Cardiac muscle cell (in vitro differentiated cells and primary cell): ENCODE data around the gene ADK. TPM values are rescaled to one million over a fixed set of nuclear protein-coding genes. Genes with fewer than 3 reads are reported as not detected.
"Not testable (repeated sequence)": the region's sequence is repeated elsewhere in the genome, so short reads cannot be mapped to it uniquely, and the experiment has no call there.

Experiments used
- DNase-seq, 2 donors: peaks; one replicate each; pipeline versions ENCODE4 v3.0.0 to v3.0.0-alpha.2; 2010 to 2017; ENCODE audit warnings: low read depth in 1 of 2, low spot score in 1 of 2
- H3K27ac ChIP-seq: fragments of 200-600 bp; sonication (generic); 2 replicates; pipeline ENCODE4 v1.5.1; 2016
- H3K27me3 ChIP-seq: fragments of 200-600 bp; sonication (generic); 2 replicates; pipeline ENCODE4 v1.6.0; 2016; ENCODE audit warnings: control low read depth
- H3K36me3 ChIP-seq: fragments of 200-600 bp; sonication (generic); 2 replicates; pipeline ENCODE4 v1.5.1; 2016; ENCODE audit warnings: control low read depth
- H3K4me1 ChIP-seq: fragments of 200-600 bp; sonication (generic); 2 replicates; pipeline ENCODE4 v1.8.1; 2017; ENCODE audit warnings: low read depth, mild to moderate bottlenecking, mixed run types
- H3K4me3 ChIP-seq: fragments of 200-600 bp; sonication (generic); 2 replicates; pipeline ENCODE4 v1.5.1; 2016; ENCODE audit warnings: mild to moderate bottlenecking
- H3K9me3 ChIP-seq: fragments of 200-600 bp; sonication (generic); 2 replicates; pipeline ENCODE4 v1.5.1; 2017; ENCODE audit warnings: low read depth, mild to moderate bottlenecking, control low read depth
- polyA plus RNA-seq: library from polyadenylated mRNA; unstranded; fragments of >200 nt; fragmentation: Nextera tagmentation; extraction: Ambion mirVana; gene quantifications from 2 replicates; pipeline ENCODE4 v1.2.1, GENCODE V29; 2016
- total RNA-seq: library from RNA; depleted of rRNA; stranded (reverse); fragments of >200 nt; gene quantifications from 2 replicates; pipeline ENCODE4 v1.2.3, GENCODE V29; 2016
- TF ChIP-seq, protein P1 (sequence below): IDR thresholded peaks from 2 replicates; pipeline ENCODE4 v1.5.1; 2012; ENCODE audit warnings: low read depth, mild to moderate bottlenecking, low read length

Gene ADK
- total and polyA plus RNA-seq, 2 experiments from 2014 or later: 24.8 to 57.4 TPM

DNA sequence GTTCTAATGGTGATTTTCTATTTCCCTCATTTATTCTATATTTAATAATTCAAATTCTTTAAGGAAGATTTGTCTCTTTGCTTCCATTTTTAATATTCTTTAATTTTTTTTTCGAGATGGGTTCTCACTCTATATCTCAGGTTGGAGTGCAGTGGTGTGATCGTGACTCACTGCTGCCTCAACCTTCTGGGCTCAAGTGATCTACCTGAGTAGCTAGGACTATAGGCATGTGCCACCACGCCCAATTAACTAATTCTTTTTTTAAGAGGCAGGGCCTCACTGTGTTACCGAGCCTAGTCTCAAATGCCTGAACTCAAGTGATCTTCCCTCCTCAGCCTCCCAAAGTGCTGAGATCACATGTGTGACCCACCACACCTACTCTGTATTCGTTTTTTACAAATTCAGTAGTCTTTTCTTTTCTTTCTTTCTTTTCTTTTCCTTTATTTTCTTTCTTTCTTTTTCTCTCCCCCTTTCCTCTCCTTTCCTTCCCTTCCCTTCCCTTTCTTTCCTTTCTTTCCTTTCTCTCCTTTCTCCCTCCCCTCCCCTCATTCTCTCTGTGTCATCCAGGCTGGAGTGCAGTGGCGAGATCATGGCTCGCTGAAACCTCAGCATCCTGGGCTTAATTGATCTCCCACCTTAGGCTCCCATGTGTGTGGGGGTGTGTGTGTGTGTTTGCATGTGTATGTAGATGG, 323.1 kb downstream of the ADK start:
- TF ChIP-seq, protein P1, sequence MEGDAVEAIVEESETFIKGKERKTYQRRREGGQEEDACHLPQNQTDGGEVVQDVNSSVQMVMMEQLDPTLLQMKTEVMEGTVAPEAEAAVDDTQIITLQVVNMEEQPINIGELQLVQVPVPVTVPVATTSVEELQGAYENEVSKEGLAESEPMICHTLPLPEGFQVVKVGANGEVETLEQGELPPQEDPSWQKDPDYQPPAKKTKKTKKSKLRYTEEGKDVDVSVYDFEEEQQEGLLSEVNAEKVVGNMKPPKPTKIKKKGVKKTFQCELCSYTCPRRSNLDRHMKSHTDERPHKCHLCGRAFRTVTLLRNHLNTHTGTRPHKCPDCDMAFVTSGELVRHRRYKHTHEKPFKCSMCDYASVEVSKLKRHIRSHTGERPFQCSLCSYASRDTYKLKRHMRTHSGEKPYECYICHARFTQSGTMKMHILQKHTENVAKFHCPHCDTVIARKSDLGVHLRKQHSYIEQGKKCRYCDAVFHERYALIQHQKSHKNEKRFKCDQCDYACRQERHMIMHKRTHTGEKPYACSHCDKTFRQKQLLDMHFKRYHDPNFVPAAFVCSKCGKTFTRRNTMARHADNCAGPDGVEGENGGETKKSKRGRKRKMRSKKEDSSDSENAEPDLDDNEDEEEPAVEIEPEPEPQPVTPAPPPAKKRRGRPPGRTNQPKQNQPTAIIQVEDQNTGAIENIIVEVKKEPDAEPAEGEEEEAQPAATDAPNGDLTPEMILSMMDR: no peak
- no peaks in the 10 kb centered on the region for H3K27me3 ChIP-seq
- no peaks in the 10 kb centered on the region for H3K9me3 ChIP-seq
- H3K4me1 ChIP-seq: no peaks in the 10 kb centered on the region
- DNase-seq: no peak
- no peaks in the 10 kb centered on the region for H3K36me3 ChIP-seq
- H3K4me3 ChIP-seq: no peak overlapping the region
- no peak overlapping the region for H3K27ac ChIP-seq

DNA sequence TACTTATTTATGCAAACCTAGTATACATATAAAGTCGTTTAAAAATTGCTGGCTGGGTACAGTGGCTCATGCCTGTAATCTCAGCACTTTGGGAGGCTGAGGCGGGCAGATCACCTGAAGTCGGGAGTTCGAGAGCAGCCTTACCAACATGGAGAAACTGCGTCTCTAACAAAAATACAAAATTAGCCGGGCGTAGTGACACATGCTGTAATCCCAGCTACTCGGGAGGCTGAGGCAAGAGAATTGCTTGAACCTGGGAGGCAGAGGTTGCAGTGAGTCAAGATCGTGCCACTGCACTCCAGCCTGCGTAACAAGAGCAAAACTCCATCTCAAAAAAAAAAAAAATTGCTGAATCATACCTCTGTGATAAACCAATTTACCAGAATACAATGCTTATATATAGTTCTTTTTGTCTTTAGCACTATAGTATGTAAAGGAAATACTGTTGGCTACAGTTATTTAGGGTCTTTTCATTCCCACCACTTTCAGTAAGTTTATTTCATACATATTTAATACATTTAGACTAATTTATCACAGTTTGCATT, 325.2 kb downstream of the ADK start:
- H3K4me3 ChIP-seq, H3K4me1 ChIP-seq, H3K27me3 ChIP-seq, H3K9me3 ChIP-seq, H3K27ac ChIP-seq, H3K36me3 ChIP-seq: not testable (repeated sequence)
- DNase-seq: peak in 1 of 2 donors; percentile 19

DNA sequence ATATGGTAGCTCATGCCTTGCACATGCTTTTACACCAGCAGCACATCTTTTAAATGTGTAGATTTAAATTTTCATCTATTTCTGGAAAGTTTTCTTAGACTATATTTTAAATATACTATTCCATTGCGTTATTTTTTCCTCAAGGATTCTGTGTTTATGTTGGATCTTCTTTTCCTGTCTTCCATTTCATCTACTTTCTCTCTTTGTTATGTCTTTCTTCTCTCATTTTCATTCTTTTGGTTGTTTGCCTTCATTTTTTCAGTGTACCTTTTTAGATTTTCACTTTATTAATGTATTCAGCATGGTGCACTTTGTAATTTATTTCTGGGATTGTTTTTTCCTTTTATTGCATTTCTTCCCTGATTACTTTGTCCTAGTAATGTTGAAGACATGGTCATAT, 329.8 kb downstream of the ADK start:
- TF ChIP-seq, protein P1: no peak
- Histone ChIP-seq H3K4me3 (no peak overlapping the region), H3K9me3 (no peaks in the 10 kb centered on the region), H3K36me3 (no peaks in the 10 kb centered on the region), H3K27me3 (no peaks in the 10 kb centered on the region), H3K27ac (no peak overlapping the region), H3K4me1 (no peaks in the 10 kb centered on the region)
- DNase-seq: no peak

DNA sequence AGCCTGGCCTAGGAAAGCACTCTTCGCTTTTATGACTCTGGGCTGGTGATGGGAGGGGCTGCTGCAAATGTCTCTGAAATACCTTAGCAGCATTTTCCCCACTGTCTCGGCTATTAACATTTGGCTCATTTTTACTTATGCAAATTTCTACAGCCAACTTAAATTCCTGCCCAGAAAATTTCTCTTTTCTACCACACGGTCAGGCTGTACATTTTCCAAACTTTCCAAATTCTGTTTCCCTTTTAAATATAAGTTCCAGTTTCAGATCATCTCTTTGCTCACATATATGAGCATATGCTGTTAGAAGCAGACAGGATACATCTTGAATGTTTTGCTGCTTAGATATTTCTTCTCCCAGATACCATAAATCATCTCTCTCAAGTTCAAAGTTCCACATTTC, 332.3 kb downstream of the ADK start:
- Histone ChIP-seq H3K36me3 (no peaks in the 10 kb centered on the region), H3K4me1 (no peaks in the 10 kb centered on the region), H3K4me3 (no peak overlapping the region), H3K27ac (no peak overlapping the region), H3K9me3 (no peaks in the 10 kb centered on the region), H3K27me3 (no peaks in the 10 kb centered on the region)
- DNase-seq: no peak
- TF ChIP-seq, protein P1: no peak

DNA sequence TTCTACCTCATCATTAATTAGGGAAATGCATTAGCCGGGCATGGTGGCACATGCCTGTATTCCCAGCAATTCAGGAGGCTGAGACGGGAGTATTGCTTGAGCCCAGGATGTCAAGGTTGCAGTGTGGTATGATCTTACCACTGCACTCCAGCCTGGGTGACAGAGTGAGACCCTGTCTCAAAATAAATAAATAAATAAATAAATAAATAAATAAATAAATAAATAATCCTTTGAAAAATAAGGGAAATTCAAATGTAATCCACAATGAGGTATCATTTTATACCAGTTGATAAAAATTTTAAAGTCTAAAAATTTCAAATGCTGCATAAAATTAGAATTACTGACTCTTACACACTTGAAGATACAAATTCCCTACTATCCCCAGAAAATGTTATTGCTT, 334.3 kb downstream of the ADK start:
- Histone ChIP-seq H3K36me3 (no peaks in the 10 kb centered on the region), H3K9me3 (no peaks in the 10 kb centered on the region)
- TF ChIP-seq, protein P1: no peak

DNA sequence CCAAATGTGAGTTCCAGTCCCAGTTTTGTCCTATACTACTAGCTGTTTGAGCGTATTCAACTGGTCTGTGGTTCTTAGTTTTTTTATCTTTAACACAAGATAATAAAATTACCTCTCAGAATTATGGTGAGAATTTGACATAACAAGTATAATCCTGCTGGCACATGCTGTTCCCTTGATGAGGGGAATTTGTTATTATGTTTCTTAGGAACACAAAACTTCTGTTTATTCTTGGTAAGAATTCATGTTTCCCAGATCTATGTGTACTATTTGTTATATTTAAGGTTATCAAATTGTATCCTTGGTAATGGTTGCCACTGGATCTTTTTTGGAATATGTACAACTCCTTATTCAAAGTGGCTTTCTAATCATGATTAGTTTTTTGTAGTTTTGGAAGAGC, 335.6 kb downstream of the ADK start:
- Histone ChIP-seq H3K27me3 (no peaks in the 10 kb centered on the region), H3K36me3 (no peaks in the 10 kb centered on the region), H3K9me3 (no peaks in the 10 kb centered on the region), H3K4me3 (no peak overlapping the region), H3K27ac (no peak overlapping the region), H3K4me1 (no peaks in the 10 kb centered on the region)
- TF ChIP-seq, protein P1: no peak
- DNase-seq: peak in 1 of 2 donors; percentile 14

More for the DNA sequence above, 334.3 kb downstream of the ADK start:
- Histone ChIP-seq H3K27ac (no peak overlapping the region), H3K4me1 (no peaks in the 10 kb centered on the region), H3K27me3 (no peaks in the 10 kb centered on the region), H3K4me3 (no peak overlapping the region)
- DNase-seq: no peak
